ENCODE measurements around the gene OR5B21. TPM values are rescaled to one million over a fixed set of nuclear protein-coding genes. Genes with fewer than 3 reads are reported as not detected.

OR5B21 gene
- polyA plus RNA-seq (2011; rRNA removed) (not detected in 2 replicates), polyA plus RNA-seq (2017; fragmentation: RNase III; extraction: RNeasy Plus Mini Kit Qiagen cat#74134 plus additional on column Dnase treatment) (not detected in 3 replicates), polyA minus RNA-seq (2011; rRNA and poly(A)+ RNA removed) (not detected in 2 replicates)
- not detected in 2 replicates for polyA plus RNA-seq (2012; cell fraction: cytosol; rRNA removed)
- polyA plus RNA-seq (2012; cell fraction: nucleus; rRNA removed) = 0.07 TPM in 1 of 2 replicates, not detected in the other

- no peak for TF ChIP-seq HMGXB4 (CRISPR knock-in tag; IDR thresholded peaks at IDR 0.05; ENCODE audit: borderline replicate concordance)
- no peak for TF ChIP-seq BCL3 (IDR thresholded peaks at IDR 0.05)
- TF ChIP-seq KDM1A (IDR thresholded peaks at IDR 0.05; ENCODE audit: low read depth) = no peak
- TF ChIP-seq E2F6 (IDR thresholded peaks at IDR 0.05; ENCODE audit: borderline replicate concordance, low read depth) = no peak
- no peak for TF ChIP-seq RARB (CRISPR knock-in tag; IDR thresholded peaks at IDR 0.05)
- TF ChIP-seq ZFP36 (IDR thresholded peaks at IDR 0.05; ENCODE audit: borderline replicate concordance, partially characterized antibody) = no peak
- TF ChIP-seq RCOR1 (IDR thresholded peaks at IDR 0.05; ENCODE audit: low read depth, low read length) = no peak
- no peak for TF ChIP-seq CBX8 (IDR thresholded peaks at IDR 0.05)
- TF ChIP-seq NR3C1 (IDR thresholded peaks at IDR 0.05) = no peak
- no peak for TF ChIP-seq ELK1 (IDR thresholded peaks at IDR 0.05; ENCODE audit: low read depth, low read length)
- TF ChIP-seq MAFK (IDR thresholded peaks at IDR 0.05; ENCODE audit: partially characterized antibody) = no peak
- TF ChIP-seq FOXS1 (CRISPR knock-in tag; IDR thresholded peaks at IDR 0.05) = no peak
- TF ChIP-seq KDM5A (IDR thresholded peaks at IDR 0.05) = no peak
- TF ChIP-seq HES2 (IDR thresholded peaks at IDR 0.05) = no peak
- no peak for TF ChIP-seq SMC3 (IDR thresholded peaks at IDR 0.05)
- H3K4me2 ChIP-seq = no peak within 1 kb of the TSS
- no peaks in the 10 kb centered on the region for H3K4me1 ChIP-seq
- no peak within 1 kb of the TSS for H3K4me3 ChIP-seq
- ATAC-seq = no peak
- WGBS (ENCODE audit: missing lambda C conversion rate) = 68% methylated on average over 1 of the region's 1 CpG
- H3K27ac ChIP-seq = no peak within 1 kb of the TSS
- CTCF ChIA-PET = no interaction called here
- POLR2A ChIA-PET = no interaction called here
- no peak for DNase-seq (ENCODE audit: low read depth in 1 of 2, low spot score in 1 of 2)
- FAIRE-seq = no peak
- no peaks in the 10 kb centered on the region for H3K9me3 ChIP-seq
These were observed at the start of gene OR5B21 for GRCh38 chr11:58508005-58508404. OR5B21 (minus strand) TSS chr11:58508105; CDS start chr11:58508105, 0 bp downstream.

- Histone ChIP-seq H3K27ac (no peak overlapping the region), H3K9me3 (no peaks in the 10 kb centered on the region), H3K4me3 (no peak overlapping the region), H3K4me2 (no peak overlapping the region), H3K4me1 (no peaks in the 10 kb centered on the region)
- 82% methylated on average over 7 of the region's 7 CpGs for WGBS (ENCODE audit: missing lambda C conversion rate)
- ATAC-seq (no peak), DNase-seq (ENCODE audit: low read depth in 1 of 2, low spot score in 1 of 2) (no peak), FAIRE-seq (no peak)
- ChIA-PET POLR2A (no interaction called here), CTCF (no interaction called here)
- TF ChIP-seq EHMT2 (IDR thresholded peaks at IDR 0.05; ENCODE audit: low read depth) (no peak), REST (IDR thresholded peaks at IDR 0.05) (no peak)
These were observed 41.7 kb upstream of the OR5B21 start for GRCh38 chr11:58549644-58550043.
